GM23248 (cell line): ENCODE measurements around the gene ZNF544. TPM values are rescaled to one million over a fixed set of nuclear protein-coding genes. Genes with fewer than 3 reads are reported as not detected.
A peak's percentile ranks its signal among the peaks of the same experiment; 100 is the strongest.
"Not testable (repeated sequence)": the region's sequence is repeated elsewhere in the genome, so short reads cannot be mapped to it uniquely, and the experiment has no call there.

Experiments used
- DNase-seq: peaks from one replicate; pipeline ENCODE4 v3.0.0-alpha.2; 2015
- H2AFZ ChIP-seq: fragments of 200-600 bp; sonication (generic); 2 replicates; pipeline ENCODE4 v1.6.1; 2016; ENCODE audit warnings: antibody characterized with exemption
- H3F3A ChIP-seq: fragments of 200-600 bp; sonication (generic); 2 replicates; pipeline ENCODE4 v1.6.1; 2016; ENCODE audit warnings: mild to moderate bottlenecking, antibody characterized with exemption, mixed run types; ENCODE audit not compliant: insufficient read depth
- H3K27ac ChIP-seq: fragments of 200-600 bp; sonication (generic); 2 replicates; pipeline ENCODE4 v1.5.1; 2016; ENCODE audit warnings: mild to moderate bottlenecking
- H3K27me3 ChIP-seq: fragments of 200-600 bp; sonication (generic); replicated peaks from 2 replicates; pipeline ENCODE4 v1.6.1; 2016; ENCODE audit warnings: mild to moderate bottlenecking; ENCODE audit not compliant: insufficient read depth
- H3K36me3 ChIP-seq: fragments of 200-600 bp; sonication (generic); 2 replicates; pipeline ENCODE4 v1.6.1; 2016; ENCODE audit warnings: low read depth, mild to moderate bottlenecking
- H3K4me1 ChIP-seq: fragments of 200-600 bp; sonication (generic); 2 replicates; pipeline ENCODE4 v1.6.1; 2016; ENCODE audit warnings: mild to moderate bottlenecking; ENCODE audit not compliant: insufficient read depth
- H3K4me2 ChIP-seq: fragments of 200-600 bp; sonication (generic); one replicate; pipeline ENCODE4 v1.6.1; 2016; ENCODE audit warnings: mild to moderate bottlenecking; ENCODE audit not compliant: unreplicated experiment
- H3K4me3 ChIP-seq: fragments of 200-600 bp; sonication (generic); 2 replicates; pipeline ENCODE4 v1.5.1; 2016; ENCODE audit warnings: mild to moderate bottlenecking
- H3K79me2 ChIP-seq: fragments of 200-600 bp; sonication (generic); 2 replicates; pipeline ENCODE4 v1.6.1; 2016; ENCODE audit warnings: mild to moderate bottlenecking; ENCODE audit not compliant: insufficient read depth
- H3K9ac ChIP-seq: fragments of 200-600 bp; sonication (generic); 2 replicates; pipeline ENCODE4 v1.6.1; 2016; ENCODE audit warnings: mild to moderate bottlenecking
- H3K9me2 ChIP-seq: fragments of 200-600 bp; sonication (generic); 2 replicates; pipeline ENCODE4 v1.6.1; 2016; ENCODE audit warnings: mixed run types, mild to moderate bottlenecking, moderate library complexity; ENCODE audit not compliant: insufficient read depth
- H3K9me3 ChIP-seq: fragments of 200-600 bp; sonication (generic); one replicate; pipeline ENCODE4 v1.6.1; 2017; ENCODE audit warnings: low read depth
- H4K20me1 ChIP-seq: fragments of 200-600 bp; sonication (generic); 2 replicates; pipeline ENCODE4 v1.6.0; 2016; ENCODE audit not compliant: insufficient read depth
- EZH2 ChIP-seq: fragments of 200-600 bp; sonication (generic); IDR thresholded peaks from 2 replicates; pipeline ENCODE4 v1.6.1; 2018; ENCODE audit warnings: antibody characterized with exemption, mild to moderate bottlenecking; ENCODE audit not compliant: insufficient read depth, poor library complexity, severe bottlenecking
- EZH2phosphoT487 ChIP-seq: fragments of 200-600 bp; sonication (generic); IDR thresholded peaks from 2 replicates; pipeline ENCODE4 v1.6.1; 2018; ENCODE audit warnings: antibody characterized with exemption, moderate library complexity, mild to moderate bottlenecking, low read depth; ENCODE audit not compliant: insufficient read depth
- WGBS, 2 experiments: methylation state at CpG; one replicate each; pipeline ENCODE4 v1.1.6; 2015 to 2017; ENCODE audit warnings: low lambda C conversion rate in 2 of 2, low coverage in 1 of 2; ENCODE audit errors: missing lambda C conversion rate in 2 of 2; 5-methylcytosine and 5-hydroxymethylcytosine counted together
- in situ Hi-C: fragments of 300-500 bp; cut with MboI; formaldehyde crosslinking; loops from 2 replicates; pipeline ENCODE4 v1.15.0; 2020
- polyA plus RNA-seq: library from polyadenylated mRNA; unstranded; fragments of >200 nt; fragmentation: Nextera tagmentation; extraction: Ambion mirVana; gene quantifications from 2 replicates; pipeline ENCODE4 v1.2.1, GENCODE V29; 2016
- total RNA-seq: library from RNA; depleted of rRNA; stranded (reverse); fragments of >200 nt; shearing (Covaris generic); gene quantifications from 2 replicates; pipeline ENCODE4 v1.2.3, GENCODE V29; 2014; rRNA removed

ZNF544 gene
- total and polyA plus RNA-seq, 2 experiments from 2014 or later = 15.9 to 32.0 TPM

- H2AFZ ChIP-seq = peak overlapping the region; percentile 93
- peak; percentile 22 for DNase-seq
- peak overlapping the region; percentile 93 for H3K9ac ChIP-seq
- no peaks in the 10 kb centered on the region for H3K27me3 ChIP-seq
- H3K9me2 ChIP-seq = no peaks in the 10 kb centered on the region
- H3F3A ChIP-seq = peaks cover 24% of the 10 kb centered on the region; the same call in 1 of the 2 replicates
- TF ChIP-seq EZH2 (no peak), EZH2phosphoT487 (no peak)
- no peaks in the 10 kb centered on the region for H3K9me3 ChIP-seq
- H3K27ac ChIP-seq = peak overlapping the region; percentile 83
- 63 to 66% methylated on average over 12 of the region's 12 CpGs for WGBS, 2 experiments
- 0 out of 2 replicates have a peak, but pooled peaks cover 4% of the 10 kb centered on the region for H3K4me1 ChIP-seq
- peaks cover 75% of the 10 kb centered on the region for H3K79me2 ChIP-seq
- peak overlapping the region; percentile 87 for H3K4me2 ChIP-seq
- H3K4me3 ChIP-seq = peak overlapping the region; percentile 89
- in situ Hi-C loops = no loop called here
- peaks cover 20% of the 10 kb centered on the region for H3K36me3 ChIP-seq
- no peaks in the 10 kb centered on the region for H4K20me1 ChIP-seq
These were observed 77.2 kb downstream of the ZNF544 start for GRCh38 chr19:58305932-58306323.

GRCh38 chr19:58307736-58308135 lies 79.0 kb downstream of the ZNF544 start:
- Histone ChIP-seq H2AFZ (no peak overlapping the region), H3K4me2 (no peak overlapping the region), H4K20me1 (no peaks in the 10 kb centered on the region), H3K27me3 (no peaks in the 10 kb centered on the region), H3K4me3 (no peak overlapping the region), H3K36me3 (peaks cover 28% of the 10 kb centered on the region), H3K9me3 (no peaks in the 10 kb centered on the region), H3K9me2 (no peaks in the 10 kb centered on the region), H3K79me2 (peaks cover 57% of the 10 kb centered on the region), H3K27ac (no peak overlapping the region), H3F3A (peaks cover 16% of the 10 kb centered on the region; the same call in 1 of the 2 replicates), H3K9ac (no peak overlapping the region), H3K4me1 (0 out of 2 replicates have a peak, but pooled peaks cover 4% of the 10 kb centered on the region)
- DNase-seq = no peak
- TF ChIP-seq EZH2phosphoT487 (no peak), EZH2 (no peak)
- in situ Hi-C loops = no loop called here
- WGBS, 2 experiments = 80 to 85% methylated on average over 4 of the region's 4 CpGs

- in situ Hi-C loops, H3F3A ChIP-seq, H3K4me1 ChIP-seq, H3K9me2 ChIP-seq, H3K27ac ChIP-seq, H3K9ac ChIP-seq, H3K27me3 ChIP-seq, H3K4me2 ChIP-seq, H3K4me3 ChIP-seq, H3K9me3 ChIP-seq, H4K20me1 ChIP-seq, H2AFZ ChIP-seq: not testable (repeated sequence)
- peak; percentile 44 for DNase-seq
- peaks cover 36% of the 10 kb centered on the region for H3K36me3 ChIP-seq
- H3K79me2 ChIP-seq = peaks cover 42% of the 10 kb centered on the region
- 57 to 66% methylated on average over 13 of the region's 13 CpGs for WGBS, 2 experiments
These were observed 82.0 kb downstream of the ZNF544 start for GRCh38 chr19:58310685-58311084.

- H3K79me2 ChIP-seq = peaks cover 35% of the 10 kb centered on the region
- H4K20me1 ChIP-seq = no peaks in the 10 kb centered on the region
- H3K4me1 ChIP-seq = no peaks in the 10 kb centered on the region
- H3K9ac ChIP-seq = no peak overlapping the region
- 68 to 76% methylated on average over 7 of the region's 7 CpGs for WGBS, 2 experiments
- H3K27me3 ChIP-seq = no peaks in the 10 kb centered on the region
- H3K36me3 ChIP-seq = peaks cover 34% of the 10 kb centered on the region
- TF ChIP-seq EZH2phosphoT487 (no peak), EZH2 (no peak)
- H3K9me3 ChIP-seq = no peaks in the 10 kb centered on the region
- H3K27ac ChIP-seq = no peak overlapping the region
- no peak overlapping the region for H3K4me3 ChIP-seq
- no peak for DNase-seq
- 0 out of 2 replicates have a peak, but pooled peaks cover under 1% of the 10 kb centered on the region for H3F3A ChIP-seq
- H3K9me2 ChIP-seq = no peaks in the 10 kb centered on the region
- no peak overlapping the region for H2AFZ ChIP-seq
- no peak overlapping the region for H3K4me2 ChIP-seq
- in situ Hi-C loops = no loop called here
These were observed 82.7 kb downstream of the ZNF544 start for GRCh38 chr19:58311345-58311865.

Other genes with a start within 250 kb of the ZNF544 start
- 15.0 and 17.2 TPM in 2 replicates for gene ZNF606, start 226.1 kb upstream of the ZNF544 start, total RNA-seq
- gene ZNF606, start 226.1 kb upstream of the ZNF544 start, polyA plus RNA-seq = 8.0 and 8.1 TPM in 2 replicates
- not detected in 2 replicates for gene ZSCAN1, start 194.9 kb upstream of the ZNF544 start, total RNA-seq
- 0.27 and 0.39 TPM in 2 replicates for gene ZSCAN1, start 194.9 kb upstream of the ZNF544 start, polyA plus RNA-seq
- gene ZNF135, start 169.6 kb upstream of the ZNF544 start, total RNA-seq = 5.1 and 6.4 TPM in 2 replicates
- 4.6 and 4.9 TPM in 2 replicates for gene ZNF135, start 169.6 kb upstream of the ZNF544 start, polyA plus RNA-seq
- gene ZSCAN18, start 130.7 kb upstream of the ZNF544 start, total RNA-seq = 47.8 and 52.6 TPM in 2 replicates
- 19.0 and 21.8 TPM in 2 replicates for gene ZSCAN18, start 130.7 kb upstream of the ZNF544 start, polyA plus RNA-seq
- 10.7 and 15.1 TPM in 2 replicates for gene ZNF329, start 78.1 kb upstream of the ZNF544 start, total RNA-seq
- gene ZNF329, start 78.1 kb upstream of the ZNF544 start, polyA plus RNA-seq = 1.7 and 2.6 TPM in 2 replicates
- 18.2 and 20.8 TPM in 2 replicates for gene ZNF274, start 45.9 kb upstream of the ZNF544 start, total RNA-seq
- gene ZNF274, start 45.9 kb upstream of the ZNF544 start, polyA plus RNA-seq = 16.5 and 18.0 TPM in 2 replicates
- 4.0 and 5.7 TPM in 2 replicates for gene ZNF8, start 50.0 kb downstream of the ZNF544 start, total RNA-seq
- gene ZNF8, start 50.0 kb downstream of the ZNF544 start, polyA plus RNA-seq = 1.1 and 1.2 TPM in 2 replicates
- 33.7 and 35.0 TPM in 2 replicates for gene ERVK3-1, start 76.5 kb downstream of the ZNF544 start, total RNA-seq
- gene ERVK3-1, start 76.5 kb downstream of the ZNF544 start, polyA plus RNA-seq = 40.2 and 41.3 TPM in 2 replicates
- 1.8 and 3.4 TPM in 2 replicates for gene ZSCAN22, start 98.1 kb downstream of the ZNF544 start, total RNA-seq
- gene ZSCAN22, start 98.1 kb downstream of the ZNF544 start, polyA plus RNA-seq = 1.5 and 2.1 TPM in 2 replicates
- 22.0 and 63.7 TPM in 2 replicates for gene A1BG, start 124.6 kb downstream of the ZNF544 start, total RNA-seq
- gene A1BG, start 124.6 kb downstream of the ZNF544 start, polyA plus RNA-seq = 31.3 and 34.3 TPM in 2 replicates
- 0.38 and 0.97 TPM in 2 replicates for gene ZNF497, start 133.8 kb downstream of the ZNF544 start, total RNA-seq
- 0.65 and 0.72 TPM in 2 replicates for gene ZNF497, start 133.8 kb downstream of the ZNF544 start, polyA plus RNA-seq
- gene ZNF837, start 152.1 kb downstream of the ZNF544 start, total RNA-seq = 2.5 and 5.3 TPM in 2 replicates
- gene ZNF837, start 152.1 kb downstream of the ZNF544 start, polyA plus RNA-seq = 1.4 and 2.2 TPM in 2 replicates
- 1,366 and 1,425 TPM in 2 replicates for gene RPS5, start 158.4 kb downstream of the ZNF544 start, total RNA-seq
- 561 and 565 TPM in 2 replicates for gene RPS5, start 158.4 kb downstream of the ZNF544 start, polyA plus RNA-seq
- gene RNF225, start 166.7 kb downstream of the ZNF544 start, total RNA-seq = not detected in 2 replicates
- gene RNF225, start 166.7 kb downstream of the ZNF544 start, polyA plus RNA-seq = not detected in 2 replicates
- gene ZNF584, start 179.7 kb downstream of the ZNF544 start, total RNA-seq = 8.5 and 14.6 TPM in 2 replicates
- 12.7 and 14.0 TPM in 2 replicates for gene ZNF584, start 179.7 kb downstream of the ZNF544 start, polyA plus RNA-seq
- 6.1 and 6.7 TPM in 2 replicates for gene ZNF132, start 211.2 kb downstream of the ZNF544 start, total RNA-seq
- gene ZNF132, start 211.2 kb downstream of the ZNF544 start, polyA plus RNA-seq = 4.5 and 5.8 TPM in 2 replicates
- gene ZNF324B, start 222.7 kb downstream of the ZNF544 start, total RNA-seq = 10.5 TPM in 2 replicates
- gene ZNF324B, start 222.7 kb downstream of the ZNF544 start, polyA plus RNA-seq = 2.1 and 3.0 TPM in 2 replicates
- gene ZNF324, start 238.2 kb downstream of the ZNF544 start, total RNA-seq = 16.3 and 19.1 TPM in 2 replicates
- 5.5 and 6.3 TPM in 2 replicates for gene ZNF324, start 238.2 kb downstream of the ZNF544 start, polyA plus RNA-seq
- gene ZNF446, start 247.4 kb downstream of the ZNF544 start, total RNA-seq = 17.8 and 18.0 TPM in 2 replicates
- 5.8 and 6.4 TPM in 2 replicates for gene ZNF446, start 247.4 kb downstream of the ZNF544 start, polyA plus RNA-seq